Immature natural killer cell (primary cell): ENCODE data around the gene L3MBTL3. TPM values are rescaled to one million over a fixed set of nuclear protein-coding genes. Genes with fewer than 3 reads are reported as not detected.

ENCODE experiments used
- DNase-seq, 3 donors: peaks; one replicate each; pipeline ENCODE4 v3.0.0; 2022; ENCODE audit warnings: mixed read lengths in 1 of 3
- H3K27ac Mint-ChIP-seq, 6 donors: one replicate each; pipeline ENCODE4 v1.8.0; 2020; ENCODE audit warnings: mixed read lengths in 6 of 6, mild to moderate bottlenecking in 5 of 6, inconsistent platforms in 4 of 6, moderate library complexity in 3 of 6
- H3K27me3 Mint-ChIP-seq, 3 donors: one replicate each; pipeline ENCODE4 v1.8.0; 2020 to 2021; ENCODE audit warnings: low read depth in 3 of 3, mild to moderate bottlenecking in 3 of 3, mixed read lengths in 3 of 3, moderate library complexity in 3 of 3, inconsistent platforms in 1 of 3
- H3K36me3 Mint-ChIP-seq, 3 donors: one replicate each; pipeline ENCODE4 v1.8.0; 2020; ENCODE audit warnings: mixed read lengths in 3 of 3, inconsistent platforms in 2 of 3, mild to moderate bottlenecking in 2 of 3
- H3K4me1 Mint-ChIP-seq, 2 donors: one replicate each; pipeline ENCODE4 v1.8.0; 2020; ENCODE audit warnings: inconsistent platforms in 2 of 2, mild to moderate bottlenecking in 2 of 2, mixed read lengths in 2 of 2, moderate library complexity in 1 of 2
- H3K4me3 Mint-ChIP-seq, 5 donors: one replicate each; pipeline ENCODE4 v1.8.0; 2020; ENCODE audit warnings: mild to moderate bottlenecking in 5 of 5, mixed read lengths in 5 of 5, inconsistent platforms in 3 of 5, moderate library complexity in 3 of 5
- H3K9me3 Mint-ChIP-seq, 6 donors: one replicate each; pipeline ENCODE4 v1.8.0; 2020; ENCODE audit warnings: mild to moderate bottlenecking in 6 of 6, mixed read lengths in 6 of 6, inconsistent platforms in 4 of 6, moderate library complexity in 3 of 6
- polyA plus RNA-seq, 3 donors: library from polyadenylated mRNA; unstranded; fragments of 300-500 nt; fragmentation: Illumina TruSeq; gene quantifications; one replicate each; pipeline ENCODE4 v1.2.3, GENCODE V29; 2021

Gene L3MBTL3
- polyA plus RNA-seq, 3 donors from 2014 or later: 2.3 to 5.3 (median 4.3) TPM

GRCh38 chr6:130010387-130010786 is 8.0 kb upstream of the L3MBTL3 start:
- Mint-ChIP-seq H3K4me3 (no peak overlapping the region), H3K9me3 (no peaks in the 10 kb centered on the region), H3K4me1 (no peaks in the 10 kb centered on the region), H3K27ac (no peak overlapping the region), H3K27me3 (peaks cover 0 to 6% (median 2%) of the 10 kb centered on the region in 3 donors), H3K36me3 (no peaks in the 10 kb centered on the region)
- DNase-seq: no peak

GRCh38 chr6:130012728-130013127 is 5.7 kb upstream of the L3MBTL3 start:
- Mint-ChIP-seq H3K27ac (no peak overlapping the region), H3K36me3 (no peaks in the 10 kb centered on the region)

GRCh38 chr6:130018744-130019325 is 454 bp downstream of the L3MBTL3 start:
- Mint-ChIP-seq H3K4me3 (peak overlapping the region; percentile 99 to 100 (median 100)), H3K4me1 (peaks cover 7 to 16% of the 10 kb centered on the region in 2 donors), H3K9me3 (no peaks in the 10 kb centered on the region), H3K27me3 (peaks cover 10 to 13% (median 11%) of the 10 kb centered on the region in 3 donors), H3K36me3 (peaks cover 2 to 7% (median 4%) of the 10 kb centered on the region in 3 donors), H3K27ac (peak overlapping the region; percentile 85 to 97 (median 93))
- DNase-seq: peak in 2 of 3 donors; percentile 52

More at GRCh38 chr6:130012728-130013127, 5.7 kb upstream of the L3MBTL3 start:
- no peak for DNase-seq
- H3K4me1 Mint-ChIP-seq: no peaks in the 10 kb centered on the region
- H3K4me3 Mint-ChIP-seq: no peak overlapping the region
- H3K9me3 Mint-ChIP-seq: no peaks in the 10 kb centered on the region
- peaks cover 0 to 6% (median 3%) of the 10 kb centered on the region in 3 donors for H3K27me3 Mint-ChIP-seq

- peak; percentile 29 to 42 (median 35) for DNase-seq
- H3K9me3 Mint-ChIP-seq: no peaks in the 10 kb centered on the region
Observed at GRCh38 chr6:130019326-130020072, 1.1 kb downstream of the L3MBTL3 start.

GRCh38 chr6:130020073-130020906 is 1.9 kb downstream of the L3MBTL3 start:
- peaks cover 10 to 13% (median 11%) of the 10 kb centered on the region in 3 donors for H3K27me3 Mint-ChIP-seq
- peaks cover 7 to 16% of the 10 kb centered on the region in 2 donors for H3K4me1 Mint-ChIP-seq
- H3K9me3 Mint-ChIP-seq: no peaks in the 10 kb centered on the region
- DNase-seq: peak; percentile 38 to 45 (median 43)
- H3K27ac Mint-ChIP-seq: peak overlapping the region; percentile 89 to 96 (median 92)
- peak overlapping the region; percentile 98 to 100 (median 99) for H3K4me3 Mint-ChIP-seq
- peaks cover 8 to 15% (median 9%) of the 10 kb centered on the region in 3 donors for H3K36me3 Mint-ChIP-seq

More at GRCh38 chr6:130019326-130020072, 1.1 kb downstream of the L3MBTL3 start:
- Mint-ChIP-seq H3K36me3 (peaks cover 4 to 9% (median 7%) of the 10 kb centered on the region in 3 donors), H3K27me3 (peaks cover 10 to 13% (median 11%) of the 10 kb centered on the region in 3 donors), H3K4me3 (peak overlapping the region; percentile 78 to 89 (median 87)), H3K27ac (peak overlapping the region in 5 of 6 donors; percentile 17 to 91 (median 57)), H3K4me1 (peaks cover 7 to 16% of the 10 kb centered on the region in 2 donors)

- H3K9me3 Mint-ChIP-seq: no peaks in the 10 kb centered on the region
- peak; percentile 77 to 82 (median 79) for DNase-seq
- peaks cover 8 to 19% (median 9%) of the 10 kb centered on the region in 3 donors for H3K36me3 Mint-ChIP-seq
- peaks cover 7 to 16% of the 10 kb centered on the region in 2 donors for H3K4me1 Mint-ChIP-seq
- H3K27me3 Mint-ChIP-seq: peaks cover 10 to 11% (median 11%) of the 10 kb centered on the region in 3 donors
- peak overlapping the region; percentile 98 to 100 (median 99) for H3K4me3 Mint-ChIP-seq
- H3K27ac Mint-ChIP-seq: peak overlapping the region; percentile 89 to 96 (median 92)
Observed at GRCh38 chr6:130020907-130021629, 2.7 kb downstream of the L3MBTL3 start.

GRCh38 chr6:130026859-130027258 is 8.5 kb downstream of the L3MBTL3 start:
- Mint-ChIP-seq H3K27me3 (no peaks in the 10 kb centered on the region), H3K36me3 (peaks cover 4 to 19% (median 8%) of the 10 kb centered on the region in 3 donors), H3K4me1 (peaks cover 20 to 30% of the 10 kb centered on the region in 2 donors), H3K27ac (peak overlapping the region in 1 of 6 donors; percentile 39), H3K9me3 (no peaks in the 10 kb centered on the region), H3K4me3 (no peak overlapping the region)
- DNase-seq: no peak

GRCh38 chr6:130027948-130028347 is 9.6 kb downstream of the L3MBTL3 start:
- Mint-ChIP-seq H3K4me1 (peaks cover 21 to 35% of the 10 kb centered on the region in 2 donors), H3K36me3 (peaks cover 4 to 24% (median 4%) of the 10 kb centered on the region in 3 donors)
- peak in 1 of 3 donors; percentile 5 for DNase-seq

GRCh38 chr6:130029163-130029562 is 10.8 kb downstream of the L3MBTL3 start:
- H3K36me3 Mint-ChIP-seq: peaks cover 0 to 20% (median 4%) of the 10 kb centered on the region in 3 donors
- peak overlapping the region in 4 of 6 donors; percentile 12 to 82 (median 70) for H3K27ac Mint-ChIP-seq
- H3K4me3 Mint-ChIP-seq: peak overlapping the region in 1 of 5 donors; percentile 29
- H3K27me3 Mint-ChIP-seq: no peaks in the 10 kb centered on the region
- H3K9me3 Mint-ChIP-seq: no peaks in the 10 kb centered on the region
- DNase-seq: no peak
- peaks cover 24 to 47% of the 10 kb centered on the region in 2 donors for H3K4me1 Mint-ChIP-seq

More at GRCh38 chr6:130027948-130028347, 9.6 kb downstream of the L3MBTL3 start:
- no peaks in the 10 kb centered on the region for H3K9me3 Mint-ChIP-seq
- peak overlapping the region; percentile 12 to 84 (median 80) for H3K27ac Mint-ChIP-seq
- H3K4me3 Mint-ChIP-seq: peak overlapping the region in 4 of 5 donors; percentile 12 to 63 (median 24)
- H3K27me3 Mint-ChIP-seq: no peaks in the 10 kb centered on the region

- no peaks in the 10 kb centered on the region for H3K9me3 Mint-ChIP-seq
- no peak for DNase-seq
- no peak overlapping the region for H3K4me3 Mint-ChIP-seq
- H3K4me1 Mint-ChIP-seq: peaks cover 32 to 61% of the 10 kb centered on the region in 2 donors
- no peak overlapping the region for H3K27ac Mint-ChIP-seq
- H3K36me3 Mint-ChIP-seq: peaks cover 0 to 5% (median 0%) of the 10 kb centered on the region in 3 donors
- no peaks in the 10 kb centered on the region for H3K27me3 Mint-ChIP-seq
Observed at GRCh38 chr6:130032758-130033340, 14.5 kb downstream of the L3MBTL3 start.

GRCh38 chr6:130033949-130034348 is 15.6 kb downstream of the L3MBTL3 start:
- H3K4me3 Mint-ChIP-seq: peak overlapping the region in 1 of 5 donors; percentile 82
- DNase-seq: no peak
- peak overlapping the region in 3 of 6 donors; percentile 18 to 93 (median 86) for H3K27ac Mint-ChIP-seq
- no peaks in the 10 kb centered on the region for H3K9me3 Mint-ChIP-seq
- H3K4me1 Mint-ChIP-seq: peaks cover 21 to 50% of the 10 kb centered on the region in 2 donors
- peaks cover 0 to 5% (median 0%) of the 10 kb centered on the region in 3 donors for H3K36me3 Mint-ChIP-seq
- H3K27me3 Mint-ChIP-seq: no peaks in the 10 kb centered on the region

GRCh38 chr6:130034378-130035146 is 16.2 kb downstream of the L3MBTL3 start:
- DNase-seq: no peak
- no peaks in the 10 kb centered on the region for H3K9me3 Mint-ChIP-seq
- H3K4me3 Mint-ChIP-seq: peak overlapping the region in 2 of 5 donors; percentile 14 to 82
- peak overlapping the region in 4 of 6 donors; percentile 46 to 93 (median 74) for H3K27ac Mint-ChIP-seq
- H3K4me1 Mint-ChIP-seq: peaks cover 18 to 46% of the 10 kb centered on the region in 2 donors
- peaks cover 0 to 5% (median 1%) of the 10 kb centered on the region in 3 donors for H3K36me3 Mint-ChIP-seq
- no peaks in the 10 kb centered on the region for H3K27me3 Mint-ChIP-seq
